Panc1 (cell line): ENCODE data around the gene ZNF688. TPM values are rescaled to one million over a fixed set of nuclear protein-coding genes. Genes with fewer than 3 reads are reported as not detected.

ENCODE experiments used
- ATAC-seq: fragments of 200-7000 bp; cut with Tn5 transposase; 2 replicates; pipeline ENCODE4 v1.9.1; 2020; ENCODE audit warnings: mild to moderate bottlenecking, moderate library complexity
- BruUV-seq: library from RNA; stranded (reverse); fragments of 400-500 nt; replicated peaks from 2 replicates; lab custom pipeline; 2021; lab: Mats Ljungman, UMichigan
- CTCF ChIA-PET: fragments of 300-600 bp; sonication (Branson Sonifier 250); formaldehyde crosslinking; loops from one replicate; lab custom pipeline; 2022; ENCODE audit warnings: antibody characterized with exemption; lab: Charles Lee
- POLR2A ChIA-PET: fragments of 300-600 bp; sonication (Branson Sonifier 250); formaldehyde crosslinking; loops from one replicate; lab custom pipeline; 2022; ENCODE audit warnings: antibody characterized with exemption; lab: Charles Lee
- DNase-seq: peaks from one replicate; pipeline ENCODE4 v3.0.0-alpha.2; 2010; ENCODE audit warnings: low read depth, low spot score
- H3K27ac ChIP-seq: 2 replicates; pipeline ENCODE4 v1.5.1; 2011; ENCODE audit warnings: mild to moderate bottlenecking, low read length, inconsistent platforms
- H3K27me3 ChIP-seq: fragments of 200-500 bp; sonication (Bioruptor generic); 2 replicates; pipeline ENCODE4 v1.6.0; 2014; ENCODE audit warnings: low read length, inconsistent platforms; ENCODE audit not compliant: control insufficient read depth, insufficient read depth
- H3K36me3 ChIP-seq: fragments of 200-500 bp; sonication (Bioruptor generic); 2 replicates; pipeline ENCODE4 v1.5.1; 2014; ENCODE audit warnings: inconsistent platforms, mild to moderate bottlenecking, low read length, moderate library complexity; ENCODE audit not compliant: control insufficient read depth, insufficient read depth
- H3K4me1 ChIP-seq: 2 replicates; pipeline ENCODE4 v1.5.1; 2011; ENCODE audit warnings: inconsistent platforms, mild to moderate bottlenecking, low read length, moderate library complexity; ENCODE audit not compliant: control insufficient read depth, insufficient read depth
- H3K4me3 ChIP-seq, 2 experiments: 2 replicates each; pipeline ENCODE4 v1.5.1; 2011 to 2012; ENCODE audit warnings: low read depth in 2 of 2, low read length in 2 of 2, mild to moderate bottlenecking in 2 of 2, inconsistent platforms in 1 of 2, moderate library complexity in 1 of 2
- H3K9me3 ChIP-seq: fragments of 200-500 bp; sonication (Bioruptor generic); 2 replicates; pipeline ENCODE4 v1.5.1; 2014; ENCODE audit warnings: low read depth, mild to moderate bottlenecking, inconsistent platforms, low read length, moderate library complexity; ENCODE audit not compliant: control insufficient read depth, insufficient read depth
- POLR2AphosphoS5 ChIP-seq: IDR thresholded peaks from 2 replicates; pipeline ENCODE4 v1.6.1; 2012; ENCODE audit warnings: mild to moderate bottlenecking, low read depth, low read length, moderate library complexity
- REST ChIP-seq, 2 experiments: IDR thresholded peaks; 2 replicates each; pipeline ENCODE4 v1.6.1; 2011 to 2012; ENCODE audit warnings: low read depth in 2 of 2, control low read depth in 1 of 2, low read length in 1 of 2, mild to moderate bottlenecking in 1 of 2, moderate library complexity in 1 of 2; ENCODE audit not compliant: insufficient read depth in 1 of 2
- SIN3A ChIP-seq: IDR thresholded peaks from 2 replicates; pipeline ENCODE4 v1.6.1; 2012; ENCODE audit warnings: low read depth, mild to moderate bottlenecking, low read length, moderate library complexity, borderline replicate concordance; ENCODE audit not compliant: insufficient read depth
- TCF7L2 ChIP-seq: IDR thresholded peaks from 2 replicates; pipeline ENCODE4 v1.6.1; 2011; ENCODE audit warnings: mild to moderate bottlenecking, low read depth, low read length, inconsistent platforms
- in situ Hi-C: cut with HindIII; loops from 2 replicates; pipeline ENCODE4 v1.10.0; 2016; ENCODE audit warnings: low sequenced_read_pairs, low pct_unique_long_range_greater_than_20kb
- intact Hi-C: fragments of 100-400 bp; cut with micrococcal nuclease; formaldehyde crosslinking; loops from one replicate; pipeline ENCODE4 v1.10.0; 2022; ENCODE audit not compliant: unreplicated experiment
- total RNA-seq: library from RNA; stranded (reverse); gene quantifications from one replicate; pipeline ENCODE4 v1.2.1, GENCODE V29; 2021; ENCODE audit not compliant: unreplicated experiment
- TF ChIP-seq, protein P1 (sequence below): fragments of 450-650 bp; IDR thresholded peaks from 2 replicates; pipeline ENCODE4 v1.5.1; 2017; ENCODE audit warnings: mild to moderate bottlenecking

Gene ZNF688
- total RNA-seq, 1 experiment from 2014 or later: 7.7 TPM

- Histone ChIP-seq H3K36me3 (no peaks in the 10 kb centered on the region), H3K27me3 (no peaks in the 10 kb centered on the region), H3K4me1 (peaks cover 4% of the 10 kb centered on the region; the same call in 1 of the 2 replicates), H3K9me3 (no peaks in the 10 kb centered on the region), H3K4me3 (no peak overlapping the region), H3K27ac (no peak overlapping the region)
- DNase-seq (no peak), ATAC-seq (no peak)
- in situ Hi-C loops: no loop called here
- ChIA-PET POLR2A (interaction anchor here (0.5 kb wide), 1 partner anchor 14 kb away, joined by 3 read pairs; no protein-coding TSS in a partner anchor), CTCF (no interaction called here)
- intact Hi-C loops: no loop called here
- no TSS peak for BruUV-seq
- TF ChIP-seq, protein P1, sequence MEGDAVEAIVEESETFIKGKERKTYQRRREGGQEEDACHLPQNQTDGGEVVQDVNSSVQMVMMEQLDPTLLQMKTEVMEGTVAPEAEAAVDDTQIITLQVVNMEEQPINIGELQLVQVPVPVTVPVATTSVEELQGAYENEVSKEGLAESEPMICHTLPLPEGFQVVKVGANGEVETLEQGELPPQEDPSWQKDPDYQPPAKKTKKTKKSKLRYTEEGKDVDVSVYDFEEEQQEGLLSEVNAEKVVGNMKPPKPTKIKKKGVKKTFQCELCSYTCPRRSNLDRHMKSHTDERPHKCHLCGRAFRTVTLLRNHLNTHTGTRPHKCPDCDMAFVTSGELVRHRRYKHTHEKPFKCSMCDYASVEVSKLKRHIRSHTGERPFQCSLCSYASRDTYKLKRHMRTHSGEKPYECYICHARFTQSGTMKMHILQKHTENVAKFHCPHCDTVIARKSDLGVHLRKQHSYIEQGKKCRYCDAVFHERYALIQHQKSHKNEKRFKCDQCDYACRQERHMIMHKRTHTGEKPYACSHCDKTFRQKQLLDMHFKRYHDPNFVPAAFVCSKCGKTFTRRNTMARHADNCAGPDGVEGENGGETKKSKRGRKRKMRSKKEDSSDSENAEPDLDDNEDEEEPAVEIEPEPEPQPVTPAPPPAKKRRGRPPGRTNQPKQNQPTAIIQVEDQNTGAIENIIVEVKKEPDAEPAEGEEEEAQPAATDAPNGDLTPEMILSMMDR: no peak
- no peak for TF ChIP-seq POLR2AphosphoS5
- TF ChIP-seq TCF7L2: no peak
- no peak for TF ChIP-seq SIN3A
- no peak for TF ChIP-seq REST (IDR thresholded peaks at IDR 0.05; ENCODE audit: insufficient read depth in 1 of 2, low read depth in 2 of 2, low read length in 1 of 2)
Observed at GRCh38 chr16:30565526-30565925, 6.0 kb downstream of the ZNF688 start.

GRCh38 chr16:30562021-30562420, 9.5 kb downstream of the ZNF688 start:
- no TSS peak for BruUV-seq
- H3K27me3 ChIP-seq: no peaks in the 10 kb centered on the region
- intact Hi-C loops (no loop called here), in situ Hi-C loops (no loop called here)
- ATAC-seq (no peak), DNase-seq (no peak)
- peaks cover 7% of the 10 kb centered on the region; the same call in 1 of the 2 replicates for H3K4me1 ChIP-seq
- POLR2A ChIA-PET: no interaction called here
- no peaks in the 10 kb centered on the region for H3K9me3 ChIP-seq
- H3K4me3 ChIP-seq: peak overlapping the region in 1 of 2 experiments; percentile 72; a peak in 2 of 4 replicates
- CTCF ChIA-PET: interaction anchor here (1.2 kb wide), 2 partner anchors 36 to 132 kb away, joined by 3 read pairs; partner anchors contain the start of gene DCTPP1
- H3K27ac ChIP-seq: peak overlapping the region; percentile 91
- TF ChIP-seq, protein P1: no peak
- no peaks in the 10 kb centered on the region for H3K36me3 ChIP-seq
